ENCODE results near the gene DEFB112. TPM values are rescaled to one million over a fixed set of nuclear protein-coding genes. Genes with fewer than 3 reads are reported as not detected.

Gene DEFB112
- polyA plus RNA-seq, 3 donors = not detected

- intact Hi-C loops (cut with micrococcal nuclease) = no loop called here
- Histone ChIP-seq H3K79me2 (ENCODE audit: insufficient read depth, low read length) (no peaks in the 10 kb centered on the region), H3K36me3 (replicated peaks in 1 of 2; ENCODE audit: control insufficient read depth in 1 of 2, insufficient read depth in 2 of 2, low read length in 2 of 2) (no peaks in the 10 kb centered on the region), H2AFZ (ENCODE audit: insufficient read depth, low read depth, low read length, poor library complexity, severe bottlenecking) (no peak overlapping the region), H3K9ac (ENCODE audit: insufficient read depth, low read length, poor library complexity, severe bottlenecking) (no peak overlapping the region), H3K27ac (ENCODE audit: low read depth in 1 of 2, low read length in 2 of 2) (no peak overlapping the region), H3K4me1 (ENCODE audit: control insufficient read depth in 1 of 2, insufficient read depth in 2 of 2, low read length in 2 of 2) (no peaks in the 10 kb centered on the region), H4K20me1 (ENCODE audit: insufficient read depth, low read length) (no peaks in the 10 kb centered on the region), H3K9me3 (replicated peaks in 1 of 2; ENCODE audit: control insufficient read depth in 1 of 2, insufficient read depth in 1 of 2, low read length in 2 of 2) (no peaks in the 10 kb centered on the region), H3K4me2 (replicated peaks; ENCODE audit: extremely low read depth, low read length, poor library complexity, severe bottlenecking) (no peak overlapping the region), H3K27me3 (ENCODE audit: control insufficient read depth in 2 of 2, insufficient read depth in 2 of 2, low read length in 2 of 2) (no peaks in the 10 kb centered on the region), H3K4me3 (replicated peaks in 1 of 3; ENCODE audit: low read depth in 2 of 3, low read length in 3 of 3) (no peak overlapping the region)
- Mint-ChIP-seq H3K27ac (no peak overlapping the region), H3K27me3 (ENCODE audit: low read depth in 3 of 3) (no peaks in the 10 kb centered on the region), H3K9me3 (peaks cover 0 to 2% (median 0%) of the 10 kb centered on the region in 7 donors), H3K36me3 (no peaks in the 10 kb centered on the region), H3K4me1 (no peaks in the 10 kb centered on the region), H3K4me3 (no peak overlapping the region)
- no peak for TF ChIP-seq CTCF (IDR thresholded peaks at IDR 0.05)
- no peak for DNase-seq
- WGBS (ENCODE audit: insufficient coverage) = 100% methylated on average over 1 of the region's 3 CpGs
Measured at GRCh38 chr6:50007819-50008218, 41.9 kb downstream of the DEFB112 start.

DNA sequence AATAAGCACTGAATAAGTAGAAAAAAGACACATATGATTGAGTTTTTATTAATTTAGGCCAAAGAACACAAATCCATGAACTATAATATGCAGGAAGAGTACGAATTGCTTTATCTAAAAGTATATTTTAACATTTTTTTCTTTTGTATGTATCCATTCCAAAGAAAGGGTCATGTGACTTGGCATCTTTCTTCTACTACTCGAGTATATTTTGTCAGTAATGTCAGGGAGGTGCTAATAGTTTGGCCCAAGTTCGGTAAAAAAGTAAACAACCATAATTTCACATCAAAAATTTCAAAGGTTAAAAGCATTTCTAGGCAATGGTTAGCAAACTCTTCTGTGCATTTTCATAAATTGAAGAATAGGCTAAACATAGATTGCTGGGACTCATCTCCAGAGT is 46.6 kb downstream of the DEFB112 start:
- Histone ChIP-seq H3K79me2 (ENCODE audit: insufficient read depth, low read length) (no peaks in the 10 kb centered on the region), H3K9ac (ENCODE audit: insufficient read depth, low read length, poor library complexity, severe bottlenecking) (no peak overlapping the region), H3K27me3 (ENCODE audit: control insufficient read depth in 2 of 2, insufficient read depth in 2 of 2, low read length in 2 of 2) (no peaks in the 10 kb centered on the region), H3K9me3 (replicated peaks in 1 of 2; ENCODE audit: control insufficient read depth in 1 of 2, insufficient read depth in 1 of 2, low read length in 2 of 2) (no peaks in the 10 kb centered on the region), H4K20me1 (ENCODE audit: insufficient read depth, low read length) (no peaks in the 10 kb centered on the region), H3K27ac (ENCODE audit: low read depth in 1 of 2, low read length in 2 of 2) (no peak overlapping the region), H3K4me3 (replicated peaks in 1 of 3; ENCODE audit: low read depth in 2 of 3, low read length in 3 of 3) (no peak overlapping the region), H3K4me2 (replicated peaks; ENCODE audit: extremely low read depth, low read length, poor library complexity, severe bottlenecking) (no peak overlapping the region), H2AFZ (ENCODE audit: insufficient read depth, low read depth, low read length, poor library complexity, severe bottlenecking) (no peak overlapping the region), H3K36me3 (replicated peaks in 1 of 2; ENCODE audit: control insufficient read depth in 1 of 2, insufficient read depth in 2 of 2, low read length in 2 of 2) (no peaks in the 10 kb centered on the region), H3K4me1 (ENCODE audit: control insufficient read depth in 1 of 2, insufficient read depth in 2 of 2, low read length in 2 of 2) (no peaks in the 10 kb centered on the region)
- H3K36me3 Mint-ChIP-seq = no peaks in the 10 kb centered on the region
- intact Hi-C loops (cut with micrococcal nuclease) = no loop called here
- no CpG with 5 or more reads among the region's 3 CpGs for WGBS (ENCODE audit: insufficient coverage)
- no peak overlapping the region for H3K27ac Mint-ChIP-seq
- no peak overlapping the region for H3K4me3 Mint-ChIP-seq
- H3K27me3 Mint-ChIP-seq (ENCODE audit: low read depth in 3 of 3) = no peaks in the 10 kb centered on the region
- TF ChIP-seq CTCF (IDR thresholded peaks at IDR 0.05) = no peak
- no peak for DNase-seq
- peaks cover 0 to 2% (median 0%) of the 10 kb centered on the region in 7 donors for H3K9me3 Mint-ChIP-seq
- H3K4me1 Mint-ChIP-seq = no peaks in the 10 kb centered on the region

Data from CD14-positive monocyte (primary cell).